ENCODE data around the gene SEPTIN2. TPM values are rescaled to one million over a fixed set of nuclear protein-coding genes. Genes with fewer than 3 reads are reported as not detected.

The SEPTIN2 gene
- total and polyA plus RNA-seq, 2 donors from 2014 or later, result 187 to 435 TPM

GRCh38 chr2:241268306-241268705 lies 47.4 kb upstream of the SEPTIN2 start:
- Histone ChIP-seq H3K36me3 (ENCODE audit: control insufficient read depth in 2 of 3, insufficient read depth in 3 of 3, low read length in 3 of 3) (peaks cover 2 to 27% (median 26%) of the 10 kb centered on the region in 3 donors), H3K9ac (ENCODE audit: low read length in 3 of 3) (no peak overlapping the region), H3K27ac (ENCODE audit: low read depth in 2 of 2, low read length in 2 of 2) (no peak overlapping the region), H3K4me1 (ENCODE audit: control insufficient read depth in 2 of 3, insufficient read depth in 2 of 3, low read depth in 1 of 3, low read length in 3 of 3) (peaks cover 0 to 28% (median 15%) of the 10 kb centered on the region in 3 donors), H3K27me3 (ENCODE audit: control insufficient read depth, insufficient read depth, low read length) (no peaks in the 10 kb centered on the region), H3K4me3 (ENCODE audit: low read length in 3 of 3) (no peak overlapping the region), H3K9me3 (ENCODE audit: control insufficient read depth in 2 of 3, insufficient read depth in 1 of 3, low read length in 3 of 3) (no peaks in the 10 kb centered on the region)
- DNase-seq (no peak), FAIRE-seq (no peak)
- intact Hi-C loops (cut with DNase I), result no loop called here
- TF ChIP-seq CTCF (IDR thresholded peaks at IDR 0.05; ENCODE audit: borderline replicate concordance, extremely low read depth, insufficient read depth), result no peak

- Histone ChIP-seq H3K4me3 (ENCODE audit: low read length in 3 of 3) (no peak overlapping the region), H3K4me1 (ENCODE audit: control insufficient read depth in 2 of 3, insufficient read depth in 2 of 3, low read depth in 1 of 3, low read length in 3 of 3) (peaks cover 0 to 29% (median 15%) of the 10 kb centered on the region in 3 donors), H3K27ac (ENCODE audit: low read depth in 2 of 2, low read length in 2 of 2) (no peak overlapping the region), H3K9ac (ENCODE audit: low read length in 3 of 3) (no peak overlapping the region), H3K27me3 (ENCODE audit: control insufficient read depth, insufficient read depth, low read length) (no peaks in the 10 kb centered on the region), H3K9me3 (ENCODE audit: control insufficient read depth in 2 of 3, insufficient read depth in 1 of 3, low read length in 3 of 3) (no peaks in the 10 kb centered on the region), H3K36me3 (ENCODE audit: control insufficient read depth in 2 of 3, insufficient read depth in 3 of 3, low read length in 3 of 3) (peaks cover 2 to 22% (median 22%) of the 10 kb centered on the region in 3 donors)
- intact Hi-C loops (cut with DNase I), result no loop called here
- no peak for TF ChIP-seq CTCF (IDR thresholded peaks at IDR 0.05; ENCODE audit: borderline replicate concordance, extremely low read depth, insufficient read depth)
- FAIRE-seq (no peak), DNase-seq (no peak)
Measured at GRCh38 chr2:241268716-241269445, 46.8 kb upstream of the SEPTIN2 start.

GRCh38 chr2:241269707-241270520 lies 45.8 kb upstream of the SEPTIN2 start:
- H3K4me1 ChIP-seq (ENCODE audit: control insufficient read depth in 2 of 3, insufficient read depth in 2 of 3, low read depth in 1 of 3, low read length in 3 of 3), result peaks cover 0 to 29% (median 15%) of the 10 kb centered on the region in 3 donors
- no peak overlapping the region for H3K27ac ChIP-seq (ENCODE audit: low read depth in 2 of 2, low read length in 2 of 2)
- FAIRE-seq, result no peak
- intact Hi-C loops (cut with DNase I), result no loop called here
- no peak overlapping the region for H3K4me3 ChIP-seq (ENCODE audit: low read length in 3 of 3)
- H3K36me3 ChIP-seq (ENCODE audit: control insufficient read depth in 2 of 3, insufficient read depth in 3 of 3, low read length in 3 of 3), result peaks cover 2 to 19% (median 16%) of the 10 kb centered on the region in 3 donors
- no peak for DNase-seq
- no peaks in the 10 kb centered on the region for H3K9me3 ChIP-seq (ENCODE audit: control insufficient read depth in 2 of 3, insufficient read depth in 1 of 3, low read length in 3 of 3)
- no peak overlapping the region for H3K9ac ChIP-seq (ENCODE audit: low read length in 3 of 3)
- TF ChIP-seq CTCF (IDR thresholded peaks at IDR 0.05; ENCODE audit: borderline replicate concordance, extremely low read depth, insufficient read depth), result no peak
- H3K27me3 ChIP-seq (ENCODE audit: control insufficient read depth, insufficient read depth, low read length), result no peaks in the 10 kb centered on the region
